ENCODE measurements around the gene FGD3. TPM values are rescaled to one million over a fixed set of nuclear protein-coding genes. Genes with fewer than 3 reads are reported as not detected.
A peak's percentile ranks its signal among the peaks of the same experiment; 100 is the strongest.
"Not testable (repeated sequence)": the region's sequence is repeated elsewhere in the genome, so short reads cannot be mapped to it uniquely, and the experiment has no call there.

FGD3 gene
- total RNA-seq, 4 donors from 2014 or later: 4.3 to 5.1 (median 4.9) TPM

DNA sequence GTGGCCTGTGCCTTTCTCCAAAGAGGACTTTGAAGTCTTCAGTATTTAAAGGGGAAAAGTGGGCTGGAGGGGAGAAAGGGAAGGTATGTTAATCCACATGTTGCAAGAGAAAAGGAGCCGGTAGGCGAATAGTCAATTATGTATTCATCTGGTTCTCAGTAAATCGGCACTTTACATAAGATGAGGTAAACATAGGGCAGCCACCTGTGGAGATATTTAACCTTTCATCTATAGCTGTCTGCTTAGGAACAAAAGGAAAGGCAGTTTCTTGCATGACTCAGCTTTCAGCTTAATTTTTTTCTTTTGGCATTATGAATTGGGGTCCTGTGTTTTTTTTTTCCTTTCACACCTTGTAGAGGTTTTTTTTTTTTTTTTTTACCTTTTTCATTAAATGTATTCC lies 42.2 kb downstream of the FGD3 start:
- whole genome bisulfite sequencing: 65% methylated on average over 3 of the region's 3 CpGs
- intact Hi-C loops (cut with DNase I): no loop called here
- peak; percentile 60 for DNase-seq (ENCODE audit: extremely low spot score)
- TF ChIP-seq CTCF (IDR thresholded peaks at IDR 0.05) (no peak), POLR2A (IDR thresholded peaks at IDR 0.05; ENCODE audit: low read depth) (no peak), POLR2AphosphoS5 (IDR thresholded peaks at IDR 0.05) (no peak)
- Histone ChIP-seq H3K9me3 (no peaks in the 10 kb centered on the region), H3K27me3 (no peaks in the 10 kb centered on the region), H3K27ac (replicated peaks in 1 of 4) (no peak overlapping the region), H3K4me3 (no peak overlapping the region), H3K4me1 (no peaks in the 10 kb centered on the region), H3K36me3 (no peaks in the 10 kb centered on the region)

- 93% methylated on average over 3 of the region's 3 CpGs for whole genome bisulfite sequencing
Measured at GRCh38 chr9:92990461-92990860, 43.1 kb downstream of the FGD3 start.

DNA sequence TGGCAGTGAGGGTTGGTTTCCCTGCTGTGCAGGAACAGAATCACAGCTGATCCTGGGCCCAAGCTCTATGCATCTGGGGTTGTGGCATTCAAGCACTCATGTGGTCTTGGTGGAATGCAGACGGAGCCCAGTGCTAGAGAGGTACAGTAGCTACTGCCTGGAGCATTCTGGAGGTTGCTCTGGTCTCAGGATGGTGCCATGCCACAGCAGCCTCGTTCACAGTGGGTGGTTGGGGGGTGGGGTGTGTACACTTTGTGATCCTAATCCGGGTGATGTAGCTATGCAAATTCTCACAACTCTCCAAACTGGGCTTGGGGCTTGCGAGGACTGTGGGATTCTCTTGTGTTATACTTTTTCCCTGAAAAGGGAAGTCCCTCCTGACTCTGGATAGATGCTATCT lies 45.2 kb downstream of the FGD3 start:
- TF ChIP-seq POLR2A (IDR thresholded peaks at IDR 0.05; ENCODE audit: low read depth) (no peak), CTCF (IDR thresholded peaks at IDR 0.05) (no peak), EP300 (IDR thresholded peaks at IDR 0.05) (no peak), POLR2AphosphoS5 (IDR thresholded peaks at IDR 0.05) (no peak)
- Histone ChIP-seq H3K27me3 (no peaks in the 10 kb centered on the region), H3K27ac (replicated peaks in 1 of 4) (no peak overlapping the region), H3K9me3 (no peaks in the 10 kb centered on the region), H3K4me1 (no peaks in the 10 kb centered on the region), H3K36me3 (no peaks in the 10 kb centered on the region), H3K4me3 (no peak overlapping the region)
- WGBS: 75% methylated on average over 4 of the region's 4 CpGs
- no peak for DNase-seq (ENCODE audit: extremely low spot score)
- intact Hi-C loops (cut with DNase I): no loop called here

More at GRCh38 chr9:92990461-92990860, 43.1 kb downstream of the FGD3 start:
- Histone ChIP-seq H3K27ac (replicated peaks in 1 of 4) (no peak overlapping the region), H3K27me3 (no peaks in the 10 kb centered on the region), H3K4me1 (no peaks in the 10 kb centered on the region), H3K36me3 (no peaks in the 10 kb centered on the region), H3K4me3 (no peak overlapping the region), H3K9me3 (no peaks in the 10 kb centered on the region)
- intact Hi-C loops (cut with DNase I): no loop called here
- TF ChIP-seq POLR2AphosphoS5 (IDR thresholded peaks at IDR 0.05) (no peak), CTCF (IDR thresholded peaks at IDR 0.05) (no peak), EP300 (IDR thresholded peaks at IDR 0.05) (no peak), POLR2A (IDR thresholded peaks at IDR 0.05; ENCODE audit: low read depth) (no peak)
- DNase-seq (ENCODE audit: extremely low spot score): no peak

- intact Hi-C loops (cut with DNase I); H3K27me3 ChIP-seq; DNase-seq (ENCODE audit: extremely low spot score); H3K36me3 ChIP-seq; H3K4me1 ChIP-seq; H3K9me3 ChIP-seq; H3K27ac ChIP-seq (replicated peaks in 1 of 4); H3K4me3 ChIP-seq: not testable (repeated sequence)
- 84% methylated on average over 4 of the region's 10 CpGs for WGBS
Measured at GRCh38 chr9:92998871-92999270, 51.5 kb downstream of the FGD3 start.

DNA sequence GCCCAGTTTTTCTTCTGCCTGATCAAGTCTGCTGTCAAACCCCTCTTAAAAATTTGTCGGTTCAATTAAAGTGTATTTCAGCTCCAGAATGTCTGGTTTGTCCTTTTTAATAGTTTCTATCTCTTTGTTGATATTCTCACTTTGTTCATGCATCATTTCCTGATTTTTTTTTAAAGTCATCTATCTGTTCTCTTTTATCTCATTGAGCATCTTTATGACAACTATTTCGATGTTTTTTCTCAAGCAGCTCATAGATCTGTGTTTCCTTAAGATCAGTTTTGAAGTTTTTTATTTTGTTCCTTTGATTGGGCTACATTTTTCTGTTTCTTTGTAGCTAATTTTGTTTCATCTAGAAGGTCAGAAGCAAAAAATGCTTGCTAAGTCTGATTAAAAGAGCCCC lies 53.7 kb downstream of the FGD3 start:
- 95% methylated on average over 2 of the region's 2 CpGs for WGBS
- no peak for DNase-seq (ENCODE audit: extremely low spot score)
- H3K36me3 ChIP-seq: no peaks in the 10 kb centered on the region
- no peak overlapping the region for H3K4me3 ChIP-seq
- intact Hi-C loops (cut with DNase I): loop anchor here (10.0 kb wide), 2 partner anchors 84 to 304 kb away; no protein-coding TSS in a partner anchor
- H3K4me1 ChIP-seq: peaks cover 0 to 8% (median 6%) of the 10 kb centered on the region in 4 donors
- H3K27ac ChIP-seq (replicated peaks in 1 of 4): no peak overlapping the region
- TF ChIP-seq EP300 (IDR thresholded peaks at IDR 0.05) (no peak), POLR2AphosphoS5 (IDR thresholded peaks at IDR 0.05) (no peak), POLR2A (IDR thresholded peaks at IDR 0.05; ENCODE audit: low read depth) (no peak), CTCF (IDR thresholded peaks at IDR 0.05) (no peak)
- H3K27me3 ChIP-seq: peaks cover 0 to 5% (median 0%) of the 10 kb centered on the region in 4 donors
- H3K9me3 ChIP-seq: peaks cover 0 to 5% (median 5%) of the 10 kb centered on the region in 4 donors

Measured in esophagus muscularis mucosa (tissue), 4 donors.